Choroid plexus epithelial cell (primary cell): ENCODE results near the gene UNKL.

Source experiments
- DNase-seq: peaks from one replicate; pipeline ENCODE4 v3.0.0-alpha.2; 2010; ENCODE audit warnings: low read depth
- H3K4me3 ChIP-seq: 2 replicates; pipeline ENCODE4 v1.5.1; 2011; ENCODE audit warnings: low read depth, mild to moderate bottlenecking, control low read depth, low read length, moderate library complexity
- TF ChIP-seq, protein P1 (sequence below): conservative IDR thresholded peaks from 2 replicates; pipeline ENCODE4 v1.5.1; 2011; ENCODE audit warnings: low read depth, mild to moderate bottlenecking, control low read depth, inconsistent platforms, low read length, moderate library complexity

The UNKL gene

DNA sequence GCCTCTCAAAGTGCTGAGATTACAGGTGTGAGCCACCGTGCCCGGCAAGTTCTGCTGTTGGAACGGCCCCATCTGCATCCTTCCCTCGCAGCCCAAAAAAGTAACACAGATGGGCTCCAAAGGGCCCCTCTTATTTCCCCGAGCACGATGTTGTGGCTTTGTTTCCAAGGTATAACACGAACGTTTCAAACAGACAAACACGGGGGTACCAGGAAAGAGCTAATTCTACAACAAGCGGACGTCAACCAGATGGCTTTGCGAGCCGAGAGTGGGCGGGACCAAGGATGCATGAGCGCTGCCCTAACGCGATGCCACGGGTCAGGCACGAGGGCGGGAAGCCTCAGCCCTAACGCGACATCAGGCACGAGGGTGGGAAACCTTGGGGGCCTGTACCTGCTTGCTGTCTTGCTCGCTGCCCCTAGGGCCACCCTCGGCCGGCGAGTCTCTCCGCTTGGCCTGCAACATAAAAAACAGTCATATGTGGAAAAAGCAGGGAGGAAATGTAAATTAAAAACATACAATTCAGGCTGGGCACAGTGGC is 24.2 kb downstream of the UNKL start:
- H3K4me3 ChIP-seq = no peak overlapping the region
- DNase-seq = no peak
- TF ChIP-seq, protein P1, sequence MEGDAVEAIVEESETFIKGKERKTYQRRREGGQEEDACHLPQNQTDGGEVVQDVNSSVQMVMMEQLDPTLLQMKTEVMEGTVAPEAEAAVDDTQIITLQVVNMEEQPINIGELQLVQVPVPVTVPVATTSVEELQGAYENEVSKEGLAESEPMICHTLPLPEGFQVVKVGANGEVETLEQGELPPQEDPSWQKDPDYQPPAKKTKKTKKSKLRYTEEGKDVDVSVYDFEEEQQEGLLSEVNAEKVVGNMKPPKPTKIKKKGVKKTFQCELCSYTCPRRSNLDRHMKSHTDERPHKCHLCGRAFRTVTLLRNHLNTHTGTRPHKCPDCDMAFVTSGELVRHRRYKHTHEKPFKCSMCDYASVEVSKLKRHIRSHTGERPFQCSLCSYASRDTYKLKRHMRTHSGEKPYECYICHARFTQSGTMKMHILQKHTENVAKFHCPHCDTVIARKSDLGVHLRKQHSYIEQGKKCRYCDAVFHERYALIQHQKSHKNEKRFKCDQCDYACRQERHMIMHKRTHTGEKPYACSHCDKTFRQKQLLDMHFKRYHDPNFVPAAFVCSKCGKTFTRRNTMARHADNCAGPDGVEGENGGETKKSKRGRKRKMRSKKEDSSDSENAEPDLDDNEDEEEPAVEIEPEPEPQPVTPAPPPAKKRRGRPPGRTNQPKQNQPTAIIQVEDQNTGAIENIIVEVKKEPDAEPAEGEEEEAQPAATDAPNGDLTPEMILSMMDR = no peak

DNA sequence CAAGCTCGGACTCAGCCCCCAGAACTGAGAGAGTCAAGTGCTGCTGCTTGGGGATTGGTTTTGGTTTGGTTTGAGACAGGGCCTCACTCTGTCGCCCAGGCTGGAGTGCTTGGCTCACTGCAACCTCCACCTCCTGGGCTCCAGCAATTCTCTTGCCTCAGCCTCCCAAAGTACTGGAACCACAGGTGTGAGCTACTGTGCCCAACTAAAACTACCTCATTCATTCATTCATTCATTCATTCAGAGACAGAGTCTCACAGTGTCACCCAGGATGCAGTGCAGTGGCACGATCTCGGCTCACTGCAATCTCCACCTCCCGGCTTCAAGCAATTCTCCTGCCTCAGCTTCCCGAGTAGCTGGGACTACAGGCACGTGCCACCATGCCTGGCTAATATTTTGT is 24.7 kb downstream of the UNKL start:
- H3K4me3 ChIP-seq = no peak overlapping the region
- TF ChIP-seq, protein P1 = no peak
- DNase-seq = no peak

DNA sequence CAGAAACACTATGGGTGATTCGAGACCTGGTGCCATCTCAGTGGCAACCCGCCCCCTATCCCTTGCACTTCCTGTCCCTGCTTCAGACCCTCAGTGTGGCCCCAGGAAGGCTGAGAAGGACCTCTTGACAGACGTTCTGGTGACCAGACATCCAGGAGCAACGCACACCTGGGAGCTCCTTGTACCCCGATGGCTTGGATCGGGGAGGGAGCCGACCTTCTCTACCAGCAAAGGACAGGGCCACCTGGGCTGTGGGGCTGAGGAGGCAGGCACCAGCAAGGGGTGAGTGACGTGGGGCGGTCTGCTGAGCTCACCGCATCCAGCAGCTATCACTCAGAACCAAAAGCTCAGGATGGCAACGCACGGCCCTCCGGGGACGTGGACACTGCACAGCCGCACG is 27.2 kb downstream of the UNKL start:
- no peak for DNase-seq
- TF ChIP-seq, protein P1 = no peak
- no peak overlapping the region for H3K4me3 ChIP-seq

DNA sequence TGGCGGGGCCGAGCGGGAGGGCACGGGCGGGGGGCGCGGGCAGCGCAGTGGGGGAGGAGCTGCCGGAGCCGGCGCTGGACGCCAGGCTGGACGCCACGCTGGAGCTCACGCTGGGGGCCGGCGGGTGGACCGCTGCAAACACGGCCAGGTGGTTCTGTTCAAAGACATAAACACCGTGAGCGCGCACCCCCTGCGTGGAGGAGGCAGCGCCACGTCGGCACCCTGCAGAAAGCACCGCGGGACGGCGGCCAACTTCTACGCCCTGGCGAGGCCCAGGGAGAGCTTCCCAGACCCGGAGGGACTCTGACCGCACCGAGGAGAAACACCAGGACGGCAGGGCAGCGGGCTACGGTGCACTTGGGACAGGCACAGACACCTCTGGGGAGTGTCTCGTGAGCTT is 29.3 kb downstream of the UNKL start:
- H3K4me3 ChIP-seq = no peak overlapping the region
- TF ChIP-seq, protein P1 = no peak

DNA sequence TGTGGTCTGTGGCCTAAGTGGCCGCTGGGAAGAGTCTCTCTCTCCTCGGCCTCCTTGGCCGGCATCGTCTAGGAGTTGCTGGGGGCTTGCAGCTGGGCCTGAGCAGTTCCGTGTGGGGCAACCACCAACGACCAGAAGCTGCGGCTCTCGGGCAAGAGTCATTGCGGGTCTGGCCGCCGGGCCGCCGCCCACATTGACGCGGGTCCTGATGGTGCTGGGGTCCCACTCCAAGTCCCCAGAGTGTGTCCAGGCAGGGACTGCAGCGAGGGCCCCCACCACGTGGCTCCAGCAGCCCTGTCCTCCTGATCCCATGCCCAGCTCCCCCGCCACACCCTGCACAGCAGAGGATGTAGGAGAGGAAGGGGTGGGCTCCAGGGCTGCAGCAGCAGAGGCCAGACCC is 30.9 kb downstream of the UNKL start:
- TF ChIP-seq, protein P1 = no peak
- no peak for DNase-seq
- H3K4me3 ChIP-seq = no peak overlapping the region

More for the DNA sequence above, 29.3 kb downstream of the UNKL start:
- DNase-seq = no peak

DNA sequence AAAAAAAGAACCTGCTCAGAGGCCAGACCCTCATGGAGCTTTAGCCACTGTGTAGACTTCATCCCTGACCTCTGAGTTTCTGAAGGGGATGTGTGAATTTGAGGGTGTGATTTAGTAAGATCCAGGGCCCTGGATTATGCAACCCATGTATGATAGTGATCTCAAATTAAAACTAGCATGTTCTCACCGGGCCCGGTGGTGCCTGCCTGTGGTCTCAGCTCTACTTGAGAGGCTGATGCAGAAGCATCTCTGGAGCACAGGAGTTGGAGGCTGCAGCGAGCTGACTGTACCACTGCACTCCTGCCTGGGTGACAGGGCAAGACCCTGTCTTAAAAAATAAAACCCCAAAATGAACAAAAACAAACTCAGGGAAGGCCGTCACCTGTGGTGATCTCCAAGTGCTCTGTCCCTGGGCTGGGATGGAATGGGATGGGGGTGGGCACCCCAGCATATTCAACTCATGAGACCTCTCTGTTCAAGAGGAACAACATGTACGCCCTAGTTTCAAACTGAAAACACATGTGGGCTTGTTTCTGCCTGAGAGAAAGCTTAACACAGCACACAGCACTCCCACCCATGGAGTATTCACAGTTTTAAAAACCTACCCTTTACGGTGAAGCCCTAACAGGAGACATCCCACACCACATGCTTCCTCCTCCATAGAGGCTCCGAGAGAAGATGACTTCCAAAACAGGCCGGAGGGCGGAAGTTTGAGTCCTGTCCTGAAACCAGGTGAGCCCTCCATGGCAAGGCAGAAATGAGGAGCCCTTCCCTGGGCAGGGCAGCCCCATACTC is 32.7 kb downstream of the UNKL start:
- TF ChIP-seq, protein P1 = no peak
- no peak overlapping the region for H3K4me3 ChIP-seq
- DNase-seq = no peak

DNA sequence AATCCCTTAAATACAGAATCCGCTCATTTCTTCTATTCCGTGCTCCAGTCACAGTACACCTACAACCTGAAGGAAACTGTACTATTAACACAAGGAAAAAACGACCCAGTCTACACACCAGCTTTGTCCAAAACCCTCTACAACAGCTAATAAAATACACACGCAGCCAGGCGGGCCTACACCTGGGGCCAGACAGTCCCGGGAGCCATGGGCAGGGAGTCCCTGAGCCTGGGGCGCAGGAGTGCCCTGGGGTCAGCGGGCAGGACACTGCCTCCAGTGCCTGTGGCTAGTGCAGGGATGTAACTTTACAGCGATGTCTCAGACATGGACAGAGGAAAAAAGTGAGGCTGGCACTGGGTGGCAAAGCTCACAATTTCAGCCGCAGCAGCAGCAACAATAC is 34.3 kb downstream of the UNKL start:
- TF ChIP-seq, protein P1 = no peak
- DNase-seq = no peak
- no peak overlapping the region for H3K4me3 ChIP-seq
